SK-MEL-5 (cell line): Measurements from ENCODE around the gene PYCR2. TPM values are rescaled to one million over a fixed set of nuclear protein-coding genes. Genes with fewer than 3 reads are reported as not detected.
"Not testable (repeated sequence)": the region's sequence is repeated elsewhere in the genome, so short reads cannot be mapped to it uniquely, and the experiment has no call there.

Source experiments
- DNase-seq: peaks from one replicate; pipeline ENCODE4 v3.0.0-alpha.2; 2016; ENCODE audit warnings: low read depth, low spot score
- in situ Hi-C: cut with HindIII; loops from 2 replicates; pipeline ENCODE4 v1.10.0; 2016; ENCODE audit warnings: low sequenced_read_pairs, high pct_unique_total_duplicates, low pct_unique_long_range_greater_than_20kb
- polyA plus RNA-seq, 2 experiments: library from polyadenylated mRNA; depleted of rRNA; stranded (reverse); fragments of >200 nt; gene quantifications; 2 replicates each; pipeline ENCODE4 v1.2.3, GENCODE V29; 2015
- total RNA-seq: library from RNA; depleted of rRNA; stranded (reverse); fragments of >200 nt; shearing (Covaris generic); gene quantifications from 2 replicates; pipeline ENCODE4 v1.2.3, GENCODE V29; 2014; rRNA removed

Gene PYCR2
- 40.8 and 46.2 TPM in 2 replicates for total RNA-seq
- 98.7 and 113 TPM in 2 replicates for polyA plus RNA-seq (2015; cell fraction: cytosol; rRNA removed)
- 249 and 252 TPM in 2 replicates for polyA plus RNA-seq (2015; cell fraction: nucleus; rRNA removed)

- in situ Hi-C loops: no loop called here
- peak; percentile 93 for DNase-seq
Measured at GRCh38 chr1:225923692-225924555, at the start of gene PYCR2. TSS of gene PYCR2 (minus strand) at chr1:225924250. CDS start at chr1:225924110, 140 bp downstream.

- in situ Hi-C loops: no loop called here
- no peak for DNase-seq
Measured at GRCh38 chr1:225973158-225973557, 49.1 kb upstream of the PYCR2 start.

- no peak for DNase-seq
- in situ Hi-C loops: no loop called here
Measured at GRCh38 chr1:225972344-225973152, 48.5 kb upstream of the PYCR2 start.

- in situ Hi-C loops, DNase-seq: not testable (repeated sequence)
Measured at GRCh38 chr1:225970592-225971157, 46.6 kb upstream of the PYCR2 start.

GRCh38 chr1:225969751-225970150 lies 45.7 kb upstream of the PYCR2 start:
- in situ Hi-C loops: not testable (repeated sequence)

GRCh38 chr1:225965231-225965630 lies 41.2 kb upstream of the PYCR2 start:
- no peak for DNase-seq
- in situ Hi-C loops: no loop called here

More at GRCh38 chr1:225969751-225970150, 45.7 kb upstream of the PYCR2 start:
- DNase-seq: not testable (repeated sequence)

- DNase-seq: no peak
- in situ Hi-C loops: no loop called here
Measured at GRCh38 chr1:225963735-225964530, 39.9 kb upstream of the PYCR2 start.

- peak; percentile 69 for DNase-seq
Measured at GRCh38 chr1:225962440-225962975, 38.5 kb upstream of the PYCR2 start.

GRCh38 chr1:225961659-225962439 lies 37.8 kb upstream of the PYCR2 start:
- in situ Hi-C loops: no loop called here
- no peak for DNase-seq

More at GRCh38 chr1:225962440-225962975, 38.5 kb upstream of the PYCR2 start:
- in situ Hi-C loops: no loop called here

- in situ Hi-C loops: no loop called here
- DNase-seq: no peak
Measured at GRCh38 chr1:225958041-225958440, 34.0 kb upstream of the PYCR2 start.

GRCh38 chr1:225954753-225955152 lies 30.7 kb upstream of the PYCR2 start:
- in situ Hi-C loops: no loop called here
- DNase-seq: no peak

GRCh38 chr1:225953315-225953714 lies 29.3 kb upstream of the PYCR2 start:
- no peak for DNase-seq
- in situ Hi-C loops: no loop called here

- in situ Hi-C loops: no loop called here
- no peak for DNase-seq
Measured at GRCh38 chr1:225950905-225951497, 27.0 kb upstream of the PYCR2 start.

- no peak for DNase-seq
- in situ Hi-C loops: no loop called here
Measured at GRCh38 chr1:225949041-225949440, 25.0 kb upstream of the PYCR2 start.

GRCh38 chr1:225946803-225947202 lies 22.8 kb upstream of the PYCR2 start:
- in situ Hi-C loops: no loop called here
- DNase-seq: no peak

- in situ Hi-C loops: no loop called here
Measured at GRCh38 chr1:225946082-225946620, 22.1 kb upstream of the PYCR2 start.

More at GRCh38 chr1:225946082-225946620, 22.1 kb upstream of the PYCR2 start:
- no peak for DNase-seq
